IPS-NIHi11 (cell line): ENCODE measurements around the gene E4F1.
"Not testable (repeated sequence)": the region's sequence is repeated elsewhere in the genome, so short reads cannot be mapped to it uniquely, and the experiment has no call there.

Source experiments
- DNase-seq: peaks from one replicate; pipeline ENCODE4 v3.0.0; 2012; ENCODE audit warnings: mixed read lengths, low spot score

The E4F1 gene

DNA sequence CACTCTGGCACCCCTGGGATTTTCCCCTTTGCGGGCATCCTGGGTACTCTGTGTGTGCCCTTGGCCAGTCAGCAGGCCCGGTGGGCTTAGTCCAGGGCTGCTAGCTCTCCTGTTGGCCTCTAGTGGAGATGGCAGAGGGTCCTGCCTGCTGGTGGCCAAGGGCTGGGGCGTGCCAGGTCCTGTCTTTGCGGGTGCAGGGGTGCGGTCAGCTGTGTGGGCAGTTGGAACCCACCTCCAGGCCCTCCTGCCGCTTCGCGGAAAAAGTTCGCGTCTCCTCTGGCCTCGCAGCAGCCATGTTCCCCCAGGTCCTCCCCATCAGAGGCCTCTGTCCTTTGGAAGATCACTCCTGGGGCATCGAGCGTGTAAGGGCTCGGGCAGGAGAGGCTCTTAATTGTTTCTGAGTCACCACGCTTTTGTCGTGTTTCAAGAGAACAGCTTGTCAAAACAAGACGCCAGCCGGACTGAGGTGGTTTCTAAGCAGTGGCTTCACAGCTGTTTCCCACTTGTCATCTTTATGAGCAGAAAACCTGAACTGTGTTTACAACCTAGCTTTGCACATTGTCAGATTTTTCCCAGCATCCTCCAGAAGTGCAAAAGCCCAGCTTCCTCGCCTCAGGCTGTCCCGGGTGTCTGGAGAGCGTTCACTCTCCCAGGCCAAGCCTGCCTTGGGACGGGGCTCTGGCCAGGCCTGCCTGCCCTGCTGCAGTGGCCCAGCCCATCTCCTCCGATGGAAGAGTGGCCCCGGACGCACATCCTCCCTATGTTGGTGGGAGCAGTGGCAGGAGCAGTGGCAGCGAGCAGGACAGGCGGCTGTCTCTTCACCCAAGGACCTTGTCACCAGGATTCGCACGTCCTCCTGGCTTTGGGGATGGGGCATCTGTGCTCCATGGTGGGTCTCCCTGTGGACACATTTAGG, 7.9 kb downstream of the E4F1 start:
- no peak for DNase-seq

DNA sequence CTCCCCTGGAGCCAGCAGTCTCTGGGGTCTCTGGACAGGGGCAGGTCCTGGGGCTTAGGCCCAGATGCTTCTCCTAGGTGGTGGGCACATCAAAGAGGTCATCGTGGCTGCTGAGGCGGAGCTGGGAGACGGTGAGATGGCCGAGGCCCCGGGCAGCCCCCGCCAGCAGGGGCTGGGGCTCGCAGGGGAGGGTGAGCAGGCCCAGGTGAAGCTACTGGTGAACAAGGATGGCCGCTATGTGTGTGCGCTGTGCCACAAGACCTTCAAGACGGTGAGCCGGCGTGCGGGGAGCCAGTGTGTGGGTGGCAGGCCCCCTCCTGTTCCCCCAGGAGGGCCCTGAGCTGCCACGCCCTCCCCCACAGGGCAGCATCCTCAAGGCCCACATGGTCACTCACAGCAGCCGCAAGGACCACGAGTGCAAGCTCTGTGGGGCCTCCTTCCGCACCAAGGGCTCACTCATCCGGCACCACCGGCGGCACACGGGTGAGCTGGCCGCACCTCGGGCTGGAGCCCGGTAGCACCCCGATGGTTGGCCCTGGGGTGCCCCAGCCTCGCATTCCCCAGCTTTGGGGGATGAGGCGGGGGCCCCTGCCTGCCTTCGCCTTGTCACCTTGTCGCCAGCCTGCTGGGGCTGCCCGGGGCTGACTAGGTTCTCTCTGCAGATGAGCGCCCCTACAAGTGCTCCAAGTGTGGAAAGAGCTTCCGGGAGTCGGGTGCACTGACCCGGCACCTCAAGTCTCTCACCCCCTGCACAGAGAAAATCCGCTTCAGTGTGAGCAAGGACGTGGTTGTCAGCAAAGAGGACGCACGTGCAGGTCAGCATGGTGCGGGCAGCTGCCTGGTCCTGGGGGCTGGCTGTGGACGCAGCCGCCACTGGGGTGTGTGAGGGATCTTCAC, 9.0 kb downstream of the E4F1 start:
- DNase-seq, result no peak

DNA sequence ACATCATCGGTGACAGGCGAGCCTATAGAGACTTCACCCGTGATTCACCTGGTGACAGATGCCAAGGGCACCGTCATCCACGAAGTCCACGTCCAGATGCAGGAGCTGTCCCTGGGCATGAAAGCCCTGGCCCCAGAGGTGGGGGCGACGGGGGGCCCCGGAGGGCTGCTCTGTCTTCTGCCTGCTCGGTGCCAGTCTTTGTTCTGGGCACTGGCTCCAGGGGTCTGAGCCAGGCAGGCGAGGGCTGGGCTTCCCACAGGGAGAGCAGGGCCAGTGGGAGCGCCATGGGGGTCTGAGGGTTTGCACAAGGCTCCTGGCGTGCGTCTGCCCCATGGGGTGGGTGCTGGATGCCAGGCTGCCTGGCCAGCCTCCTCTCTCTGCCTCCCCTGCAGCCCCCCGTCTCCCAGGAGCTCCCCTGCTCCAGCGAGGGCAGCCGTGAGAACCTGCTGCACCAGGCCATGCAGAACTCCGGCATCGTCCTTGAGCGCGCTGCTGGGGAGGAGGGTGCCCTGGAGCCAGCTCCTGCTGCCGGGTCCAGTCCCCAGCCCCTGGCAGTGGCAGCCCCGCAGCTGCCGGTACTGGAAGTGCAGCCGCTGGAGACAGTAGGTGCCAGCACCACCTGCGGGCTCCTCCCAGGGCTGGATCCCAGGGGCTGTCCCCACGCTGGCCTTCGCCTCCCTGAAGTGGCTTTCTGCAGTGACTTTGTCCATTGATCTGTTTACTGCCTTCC, 9.8 kb downstream of the E4F1 start:
- no peak for DNase-seq

DNA sequence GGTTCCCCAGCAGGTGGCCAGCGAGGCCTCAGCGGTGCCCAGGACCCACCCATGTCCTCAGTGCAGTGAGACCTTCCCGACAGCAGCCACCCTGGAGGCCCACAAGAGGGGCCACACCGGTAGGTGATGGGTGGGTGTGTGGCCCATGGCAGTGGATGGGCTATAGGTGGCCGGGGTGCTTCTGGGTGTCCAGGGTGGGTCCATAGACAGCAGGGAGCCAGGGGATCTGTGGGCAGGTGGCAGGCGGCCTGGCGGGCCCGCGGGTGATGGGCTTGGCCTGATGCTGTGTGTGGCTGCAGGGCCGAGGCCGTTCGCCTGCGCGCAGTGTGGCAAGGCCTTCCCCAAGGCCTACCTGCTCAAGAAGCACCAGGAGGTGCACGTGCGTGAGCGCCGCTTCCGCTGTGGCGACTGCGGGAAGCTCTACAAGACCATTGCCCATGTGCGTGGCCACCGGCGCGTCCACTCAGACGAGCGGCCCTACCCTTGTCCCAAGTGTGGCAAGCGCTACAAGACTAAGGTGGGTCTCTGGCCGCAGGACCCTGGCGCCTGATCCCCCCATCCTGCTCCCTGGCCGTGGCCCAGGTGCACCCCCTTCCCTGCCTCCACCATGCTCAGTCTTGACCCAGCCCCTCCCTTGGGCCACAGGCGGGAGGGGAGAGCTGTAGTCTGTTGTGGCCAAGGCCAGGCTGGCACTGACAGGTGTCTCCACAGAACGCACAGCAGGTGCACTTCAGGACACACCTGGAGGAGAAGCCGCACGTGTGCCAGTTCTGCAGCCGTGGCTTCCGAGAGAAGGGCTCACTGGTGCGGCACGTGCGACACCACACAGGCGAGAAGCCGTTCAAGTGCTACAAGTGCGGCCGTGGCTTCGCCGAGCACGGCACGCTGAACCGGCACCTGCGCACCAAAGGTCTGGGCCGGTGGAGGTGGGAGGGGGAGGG, 10.8 kb downstream of the E4F1 start:
- no peak for DNase-seq

DNA sequence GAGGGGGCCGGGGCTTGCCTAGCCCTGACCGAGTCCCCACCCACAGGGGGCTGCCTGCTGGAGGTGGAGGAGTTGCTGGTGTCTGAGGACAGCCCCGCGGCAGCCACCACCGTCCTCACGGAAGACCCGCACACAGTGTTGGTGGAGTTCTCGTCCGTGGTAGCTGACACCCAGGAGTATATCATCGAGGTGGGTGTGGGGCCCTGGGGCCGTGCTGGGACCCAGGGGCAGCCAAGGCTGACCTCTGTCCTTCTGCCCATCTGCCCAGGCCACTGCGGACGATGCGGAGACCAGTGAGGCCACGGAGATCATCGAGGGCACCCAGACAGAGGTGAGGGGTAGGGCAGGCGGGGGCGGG, 11.4 kb downstream of the E4F1 start:
- DNase-seq, result no peak

DNA sequence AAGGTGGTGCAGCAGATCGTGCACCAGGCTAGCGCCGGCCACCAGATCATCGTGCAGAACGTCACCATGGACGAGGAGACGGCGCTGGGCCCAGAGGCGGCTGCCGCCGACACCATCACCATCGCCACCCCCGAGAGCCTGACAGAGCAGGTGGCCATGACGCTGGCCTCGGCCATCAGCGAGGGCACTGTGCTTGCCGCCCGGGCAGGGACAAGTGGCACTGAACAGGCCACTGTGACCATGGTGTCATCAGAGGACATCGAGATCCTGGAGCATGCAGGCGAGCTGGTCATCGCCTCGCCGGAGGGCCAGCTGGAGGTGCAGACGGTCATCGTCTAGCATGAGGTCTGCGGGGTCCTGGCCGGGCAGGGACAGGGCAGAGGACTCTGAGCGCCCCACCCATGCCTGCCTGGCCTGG, 11.9 kb downstream of the E4F1 start:
- DNase-seq, result no peak

DNA sequence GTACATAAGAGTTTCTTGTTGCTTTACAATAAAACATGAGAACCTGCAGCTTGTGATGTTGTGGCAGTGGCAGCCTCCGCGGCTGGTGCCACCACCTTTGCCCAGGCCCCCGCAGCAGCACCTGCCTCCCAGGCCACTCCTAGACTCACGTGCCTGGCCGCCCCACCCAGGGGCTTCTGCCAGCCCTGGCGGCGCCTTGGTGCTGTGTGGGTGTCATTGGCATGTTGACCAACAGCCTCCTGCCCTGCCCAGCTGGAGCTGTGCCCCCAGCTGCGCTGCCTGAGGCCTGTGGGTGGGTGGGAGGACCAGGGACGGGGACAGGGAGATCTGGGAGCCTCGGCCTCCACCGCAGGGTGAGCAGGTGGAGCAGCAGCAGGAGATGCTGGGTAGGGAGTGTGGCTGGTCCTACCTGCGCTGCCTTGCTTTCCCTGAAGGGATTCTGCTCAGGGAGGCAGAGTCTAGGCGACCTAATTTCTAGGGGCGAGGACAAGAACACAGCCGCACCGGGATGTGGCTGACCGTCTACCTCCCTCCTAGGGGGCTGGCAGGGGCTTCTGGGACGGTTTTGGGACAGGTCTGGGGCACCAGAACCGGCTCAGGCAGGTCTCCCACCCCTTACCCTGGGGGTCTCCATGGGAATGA, 12.4 kb downstream of the E4F1 start:
- no peak for DNase-seq

DNA sequence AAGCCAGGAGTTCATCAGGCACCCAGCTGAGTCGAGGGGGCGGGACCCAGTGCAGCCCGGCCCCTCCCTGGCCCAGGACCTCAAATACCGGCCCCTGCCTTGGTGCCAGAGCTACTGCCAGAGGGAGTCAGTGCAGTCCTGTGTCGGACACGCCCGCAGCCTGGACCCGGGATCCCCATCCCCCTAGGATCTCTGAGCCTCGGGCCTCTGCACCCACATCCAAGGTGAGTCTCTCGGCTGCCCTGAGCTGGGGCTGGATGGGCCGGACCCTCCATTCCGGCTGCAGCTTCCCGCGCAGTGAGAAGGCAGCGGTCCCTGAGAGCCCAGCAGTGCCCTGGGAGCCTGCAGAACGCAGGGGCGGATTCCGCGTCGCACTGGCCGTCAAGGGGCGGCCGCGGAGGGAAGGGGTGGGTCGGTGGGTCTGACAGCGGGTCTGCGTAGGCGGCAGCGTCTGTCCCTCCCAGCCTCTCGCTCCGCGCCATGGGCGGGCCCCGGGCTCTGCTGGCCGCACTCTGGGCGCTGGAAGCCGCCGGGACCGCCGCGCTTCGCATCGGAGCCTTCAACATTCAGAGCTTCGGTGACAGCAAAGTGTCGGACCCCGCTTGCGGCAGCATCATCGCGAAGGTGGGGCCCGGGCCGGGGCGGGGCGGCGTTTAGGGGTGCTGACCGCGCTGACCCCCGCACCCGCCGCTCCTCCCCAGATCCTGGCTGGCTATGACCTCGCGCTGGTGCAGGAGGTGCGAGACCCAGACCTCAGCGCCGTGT, 13.1 kb downstream of the E4F1 start, which contains the start of gene DNASE1L2:
DNASE1L2 (plus strand) TSS at position 108 of the 765 bp plus-strand sequence; CDS start at position 481, 373 bp downstream.
- DNase-seq, result peak; percentile 79

DNA sequence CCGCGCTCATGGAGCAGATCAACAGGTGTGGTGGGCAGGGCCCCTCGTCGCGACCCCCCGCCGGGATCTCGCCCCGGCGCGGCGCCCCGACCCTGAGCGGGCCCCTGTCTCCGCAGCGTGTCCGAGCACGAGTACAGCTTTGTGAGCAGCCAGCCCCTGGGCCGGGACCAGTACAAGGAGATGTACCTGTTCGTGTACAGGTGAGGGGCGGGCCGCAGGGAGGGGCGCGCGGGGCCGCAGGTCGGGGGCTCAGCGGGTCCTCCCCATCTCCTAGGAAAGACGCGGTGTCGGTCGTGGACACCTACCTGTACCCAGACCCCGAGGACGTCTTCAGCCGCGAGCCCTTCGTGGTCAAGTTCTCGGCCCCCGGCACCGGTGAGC, 13.7 kb downstream of the E4F1 start:
- DNase-seq, result no peak

DNA sequence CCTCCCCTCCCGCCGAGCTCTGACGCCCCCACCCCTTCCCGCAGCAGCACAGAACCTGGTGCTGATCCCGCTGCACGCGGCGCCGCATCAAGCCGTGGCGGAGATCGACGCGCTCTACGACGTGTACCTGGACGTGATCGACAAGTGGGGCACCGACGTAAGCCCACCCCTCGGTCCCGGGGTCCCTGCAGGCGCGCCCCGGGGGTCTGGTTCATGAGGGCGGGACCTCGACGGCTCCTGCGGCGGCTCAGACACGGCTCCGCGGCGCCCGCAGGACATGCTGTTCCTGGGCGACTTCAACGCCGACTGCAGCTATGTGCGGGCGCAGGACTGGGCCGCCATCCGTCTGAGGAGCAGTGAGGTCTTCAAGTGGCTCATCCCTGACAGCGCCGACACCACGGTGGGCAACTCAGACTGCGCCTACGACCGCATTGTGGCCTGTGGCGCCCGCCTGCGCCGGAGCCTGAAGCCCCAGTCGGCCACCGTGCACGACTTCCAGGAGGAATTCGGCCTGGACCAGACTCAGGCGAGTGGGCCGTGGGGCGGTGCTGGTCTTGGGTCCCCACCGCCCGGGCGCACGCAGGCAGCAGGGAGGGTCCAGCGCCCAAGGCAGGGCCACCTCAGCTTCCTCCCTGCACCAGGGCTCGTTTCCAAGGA, 14.2 kb downstream of the E4F1 start:
- DNase-seq, result peak; percentile 55

DNA sequence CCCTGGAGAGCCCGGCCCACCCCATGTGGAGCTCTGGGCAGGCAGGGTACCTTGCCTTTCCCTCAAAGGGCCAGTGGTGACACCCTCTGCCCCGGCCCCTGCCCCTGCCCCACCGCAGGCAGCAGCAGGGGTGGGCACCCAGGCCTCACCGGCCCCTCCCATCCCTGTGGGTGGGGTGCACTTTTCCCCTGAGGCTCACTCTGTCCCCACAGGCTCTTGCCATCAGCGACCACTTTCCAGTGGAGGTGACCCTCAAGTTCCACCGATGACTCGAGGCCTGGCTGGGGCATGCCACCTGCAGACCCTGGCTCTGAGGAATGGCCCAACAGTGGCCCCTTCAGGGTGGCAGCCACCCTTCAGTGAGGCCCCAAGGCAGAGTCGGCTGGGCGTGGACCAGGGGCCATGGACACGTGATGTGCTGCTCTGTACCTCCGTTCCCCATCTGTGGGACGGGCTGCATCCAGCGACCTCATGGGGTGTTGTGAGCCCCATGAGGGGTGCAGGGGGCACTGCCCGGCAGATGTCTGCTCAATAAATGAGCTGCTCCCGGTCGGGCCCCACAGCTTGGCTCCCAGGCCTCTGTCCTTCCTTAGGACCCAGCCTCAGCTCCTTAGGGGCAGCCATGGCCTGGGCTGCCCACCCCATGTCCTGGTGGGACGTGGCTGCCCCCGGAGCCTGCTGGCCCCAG, 14.9 kb downstream of the E4F1 start:
- DNase-seq, result peak; percentile 58

DNA sequence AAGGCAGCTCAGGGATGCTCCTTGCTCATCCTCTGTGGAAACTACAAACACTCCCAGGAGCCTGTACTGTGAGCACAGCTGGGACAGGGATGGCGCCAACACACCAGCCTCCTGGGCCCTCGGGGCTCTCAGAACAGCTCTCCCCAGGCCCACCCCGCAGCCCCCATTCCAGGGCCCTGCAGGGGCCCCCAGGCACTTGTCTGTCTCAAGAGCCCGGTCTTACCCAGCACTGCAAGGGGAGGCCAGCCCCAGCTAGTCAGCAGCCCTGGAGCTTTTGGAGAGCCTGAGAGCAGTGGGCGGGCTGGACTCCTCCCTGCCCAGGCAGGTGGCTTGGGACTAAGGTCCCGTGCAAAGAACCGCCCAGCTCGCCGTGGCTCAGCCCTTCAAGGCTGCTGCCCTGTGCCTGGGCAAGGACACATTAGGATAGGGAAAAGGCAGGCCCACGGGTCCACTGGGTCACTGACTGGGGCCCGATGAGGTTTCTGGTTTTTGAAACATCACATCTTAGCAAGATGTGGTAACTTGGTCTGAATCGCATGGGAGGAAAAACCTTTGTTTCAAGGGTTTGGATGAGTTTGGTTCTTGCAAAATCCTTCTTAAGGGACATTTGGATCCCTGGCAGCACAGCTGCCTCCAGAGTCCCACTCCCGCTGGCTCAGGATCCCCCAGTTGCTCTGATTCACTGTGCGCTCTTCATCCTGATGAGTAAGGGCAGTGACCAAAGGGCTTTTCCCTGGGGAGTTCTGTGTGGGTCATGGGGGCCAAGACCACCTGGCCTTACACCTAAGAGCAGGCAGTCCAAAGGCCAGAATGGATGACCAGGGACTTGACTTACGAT, 15.7 kb downstream of the E4F1 start:
- DNase-seq, result peak; percentile 71

DNA sequence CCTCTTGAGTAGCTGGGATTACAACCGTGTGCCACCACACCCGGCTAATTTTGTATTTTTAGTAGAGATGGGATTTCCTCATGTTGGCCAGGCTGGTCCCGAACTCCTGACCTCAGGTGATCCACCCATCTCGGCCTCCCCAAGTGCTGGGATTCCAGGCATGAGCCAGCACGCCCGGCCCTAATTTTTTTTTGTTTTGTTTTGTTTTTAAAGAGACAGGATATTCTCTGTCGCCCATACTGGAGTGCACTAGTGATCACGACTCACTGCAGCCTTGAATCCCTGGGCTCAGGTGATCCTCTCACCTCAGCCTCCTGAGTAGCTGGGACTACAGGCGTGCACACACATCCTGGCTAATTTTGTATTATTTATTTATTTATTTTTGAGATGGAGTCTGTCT, 16.9 kb downstream of the E4F1 start:
- DNase-seq, result not testable (repeated sequence)

DNA sequence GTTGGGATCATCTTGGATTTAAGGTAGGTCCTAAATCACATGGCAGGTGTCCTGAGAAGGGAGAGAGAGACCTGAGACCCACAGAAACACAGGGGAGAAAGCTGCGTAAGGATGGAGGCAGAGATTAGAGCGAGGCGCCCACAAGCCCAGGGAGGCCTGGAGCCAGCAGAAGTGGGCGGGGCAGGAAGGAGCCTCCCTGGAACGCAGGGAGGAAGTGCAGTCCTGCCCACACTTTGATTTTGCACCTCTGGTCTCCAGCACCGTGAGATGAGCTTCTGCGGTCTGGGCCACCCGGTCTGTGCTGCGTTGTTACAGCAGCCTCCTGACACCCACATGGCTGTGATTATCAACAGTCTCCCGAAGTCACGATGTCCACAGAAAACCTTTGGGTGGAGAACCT, 19.2 kb downstream of the E4F1 start:
- DNase-seq, result no peak

DNA sequence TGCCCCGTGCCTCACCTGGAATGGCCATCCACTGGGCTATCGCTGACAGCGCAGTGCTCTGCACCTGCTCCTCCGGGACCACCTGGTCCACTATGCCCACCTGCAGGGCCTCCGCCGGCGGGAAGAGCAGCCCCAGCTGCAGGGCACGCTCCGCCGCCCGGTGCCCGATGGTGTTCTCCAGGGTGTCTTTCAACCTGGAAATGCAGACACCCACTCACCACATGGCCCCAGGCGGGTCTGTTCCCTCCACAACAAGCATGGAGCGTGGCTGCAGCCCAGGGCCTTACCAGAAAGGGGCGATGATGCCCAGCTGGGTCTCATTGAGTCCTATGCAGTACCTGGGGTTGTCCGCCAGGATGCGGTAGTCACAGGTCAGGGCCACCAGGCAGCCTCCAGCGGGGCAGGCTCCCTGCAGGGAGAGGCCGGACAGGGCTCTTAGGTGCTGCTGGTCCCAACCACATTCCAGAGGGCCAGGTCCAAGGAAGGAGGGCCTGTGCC, 19.7 kb downstream of the E4F1 start:
- peak; percentile 60 for DNase-seq

DNA sequence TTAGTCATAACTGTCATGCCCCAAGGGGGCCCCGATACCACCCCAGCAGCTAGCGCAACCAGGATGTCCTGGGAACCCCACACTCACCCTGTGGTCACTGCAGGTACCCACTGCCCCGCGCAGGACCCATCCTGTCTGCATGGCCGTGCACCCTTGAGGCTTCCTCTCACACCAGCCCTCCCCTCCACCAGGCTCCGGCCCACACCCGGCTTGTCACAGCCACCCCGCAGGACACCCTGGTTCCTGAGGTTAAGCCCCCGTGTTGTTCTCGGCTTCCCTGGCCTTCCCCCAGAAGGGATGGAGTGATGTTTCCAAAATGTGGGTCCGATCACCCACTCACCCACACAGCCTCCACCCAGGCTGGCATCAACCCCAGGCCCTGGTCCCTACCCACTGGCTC, 20.4 kb downstream of the E4F1 start:
- DNase-seq, result no peak

DNA sequence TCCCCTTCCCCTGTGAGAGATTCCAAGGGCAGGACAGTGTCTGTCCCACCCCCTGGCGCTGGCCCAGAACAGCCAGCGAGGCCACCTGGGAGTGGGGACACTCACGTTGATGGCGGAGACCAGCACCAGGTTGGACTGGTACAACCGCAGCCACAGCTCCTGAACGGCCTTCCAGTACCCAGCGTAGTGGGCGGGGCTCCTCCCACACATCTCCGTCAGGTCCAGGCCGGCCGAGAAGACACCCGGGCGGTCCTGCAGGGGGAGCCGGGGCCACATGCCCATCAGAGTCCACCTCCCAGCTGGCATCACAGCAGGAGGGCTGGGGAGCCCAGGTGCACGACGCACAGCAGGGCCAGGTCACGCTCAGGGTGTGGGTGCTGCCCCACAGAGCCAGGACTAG, 20.9 kb downstream of the E4F1 start:
- DNase-seq, result peak; percentile 65
